Aorta (tissue), 5 donors: ENCODE results near the gene KDM4B. TPM values are rescaled to one million over a fixed set of nuclear protein-coding genes. Genes with fewer than 3 reads are reported as not detected.
"Not testable (repeated sequence)": the region's sequence is repeated elsewhere in the genome, so short reads cannot be mapped to it uniquely, and the experiment has no call there.

Experiments used
- ATAC-seq: fragments of 200-7000 bp; cut with Tn5 transposase; one replicate; pipeline ENCODE4 v1.9.1; 2022; ENCODE audit warnings: moderate library complexity; ENCODE audit not compliant: low FRiP score
- DNase-seq, 2 donors: peaks; one replicate each; pipeline ENCODE4 v3.0.0-alpha.2; 2020
- H3K27ac ChIP-seq, 2 donors: one replicate each; pipeline ENCODE4 v1.5.1; 2013; ENCODE audit warnings: low read length in 2 of 2, mild to moderate bottlenecking in 2 of 2, moderate library complexity in 2 of 2, control low read depth in 1 of 2, inconsistent platforms in 1 of 2, low read depth in 1 of 2
- H3K27me3 ChIP-seq, 2 donors: one replicate each; pipeline ENCODE4 v1.6.1; 2013; ENCODE audit warnings: control low read depth in 1 of 2, low read length in 1 of 2, mild to moderate bottlenecking in 1 of 2, moderate library complexity in 1 of 2; ENCODE audit not compliant: insufficient read depth in 2 of 2, control insufficient read depth in 1 of 2
- H3K36me3 ChIP-seq, 2 donors: one replicate each; pipeline ENCODE4 v1.6.1; 2013; ENCODE audit warnings: control low read depth in 1 of 2, low read length in 1 of 2, mild to moderate bottlenecking in 1 of 2; ENCODE audit not compliant: insufficient read depth in 2 of 2, control insufficient read depth in 1 of 2
- H3K4me1 ChIP-seq, 2 donors: one replicate each; pipeline ENCODE4 v1.6.1; 2013; ENCODE audit warnings: low read length in 2 of 2, control low read depth in 1 of 2, mild to moderate bottlenecking in 1 of 2, moderate library complexity in 1 of 2; ENCODE audit not compliant: insufficient read depth in 2 of 2, control insufficient read depth in 1 of 2
- H3K4me3 ChIP-seq, 2 donors: one replicate each; pipeline ENCODE4 v1.5.1; 2013; ENCODE audit warnings: low read length in 2 of 2, control low read depth in 1 of 2, mild to moderate bottlenecking in 1 of 2
- H3K9me3 ChIP-seq: one replicate; pipeline ENCODE4 v1.6.1; 2013; ENCODE audit warnings: mild to moderate bottlenecking, low read length; ENCODE audit not compliant: control insufficient read depth
- WGBS, 2 donors: extraction: QIAGEN DNeasy Blood & Tissue Kit; methylation state at CpG; one replicate each; pipeline ENCODE4 v1.1.7; 2013; 5-methylcytosine and 5-hydroxymethylcytosine counted together
- intact Hi-C, 2 donors: fragments of 100-400 bp; cut with DNase I; formaldehyde crosslinking; loops; one replicate each; pipeline versions ENCODE4 v1.14.2 to v1.15.0; 2022
- polyA plus RNA-seq, 2 donors: library from polyadenylated mRNA; stranded (reverse); fragments of 200-250 nt; gene quantifications; one replicate each; pipeline ENCODE4 v1.2.3, GENCODE V29; 2013
- total RNA-seq, 2 donors: library from RNA; stranded (reverse); fragmentation: NEBNext Ultra II Directional; extraction: Animal tissue kit (Norgen Biotek cat#: 25700); gene quantifications; one replicate each; pipeline ENCODE4 v1.2.1, GENCODE V29; 2021
- donor health status: healthy with polysubstance abuse.
- donor health status: Bipolar disorder and iron deficiency.
- donor health status: DM: no; HTN: no; CAD: no.
- donor health status: DM: no; HTN: no; CAD: no.
- donor health status: DM: yes; HTN: yes; CAD: no.

Gene KDM4B
- total and polyA plus RNA-seq, 4 donors: 4.4 to 58.1 (median 25.8) TPM

DNA sequence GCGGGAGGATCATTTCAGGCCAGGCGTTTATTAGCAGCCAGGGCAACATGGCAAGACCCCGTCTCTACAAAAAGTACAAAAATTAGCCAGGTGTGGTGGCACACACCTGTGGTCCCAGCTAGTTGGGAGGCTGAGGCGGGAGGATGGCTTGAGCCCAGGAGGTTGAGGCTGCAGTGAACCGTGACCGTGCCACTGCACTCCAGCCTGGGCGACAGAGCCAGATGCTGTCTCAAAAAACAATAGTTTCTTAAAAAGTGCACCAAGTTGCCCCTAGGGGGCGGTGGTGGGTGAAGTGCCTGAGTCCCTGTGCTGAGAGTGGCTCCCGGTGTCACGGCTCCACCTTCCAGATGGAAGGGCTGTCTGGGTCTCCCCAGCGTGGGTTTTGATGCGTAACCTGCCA lies 60.7 kb downstream of the KDM4B start:
- not testable (repeated sequence) for ATAC-seq, H3K4me1 ChIP-seq, H3K27me3 ChIP-seq, H3K9me3 ChIP-seq, H3K4me3 ChIP-seq, H3K27ac ChIP-seq, H3K36me3 ChIP-seq
- 69 to 75% methylated on average over 12 of the region's 12 CpGs for WGBS, 2 donors
- DNase-seq: peak in 1 of 2 donors; percentile 66
- intact Hi-C loops: loop anchor here in 1 of 2 donors (10.0 kb wide), 1 partner anchor 55 kb away; no protein-coding TSS in a partner anchor

DNA sequence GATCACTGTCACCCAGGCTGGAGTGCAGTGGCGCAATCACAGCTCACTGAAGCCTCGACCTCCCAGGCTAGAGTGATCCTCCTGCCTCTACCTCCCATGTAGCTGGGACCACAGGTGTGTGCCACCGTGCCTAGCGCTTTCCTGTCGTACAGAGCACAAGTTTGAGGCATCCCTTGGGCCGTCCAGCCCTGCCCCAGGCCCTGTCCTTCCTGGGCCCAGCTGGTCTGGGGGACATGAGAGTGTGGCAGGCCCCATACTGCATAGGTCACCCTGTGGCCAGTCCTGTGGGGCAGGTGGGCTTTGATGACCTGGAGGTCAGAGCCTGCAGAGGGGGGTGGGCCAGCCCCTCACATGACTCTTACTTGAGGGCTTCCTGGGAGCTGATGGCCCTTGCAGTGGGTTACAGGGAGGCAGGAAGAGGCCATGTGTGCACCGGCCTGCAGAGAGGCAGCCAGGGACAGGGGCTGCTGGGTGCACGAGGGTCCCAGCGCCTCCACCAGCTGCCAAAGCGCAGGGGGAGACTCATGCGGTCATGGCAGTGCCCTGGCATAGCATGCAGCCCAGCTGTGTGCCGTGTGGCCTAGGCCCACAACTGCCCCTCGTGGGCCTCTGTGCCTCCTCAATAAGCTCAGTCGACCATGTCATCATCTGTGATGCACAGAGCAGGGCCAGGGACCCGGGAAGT lies 61.4 kb downstream of the KDM4B start:
- intact Hi-C loops: loop anchor here (2.0 to 10.0 kb wide), 5 partner anchors 118 to 305 kb away; partner anchors contain the start of gene DPP9 (in 1 of the 2)
- Histone ChIP-seq H3K36me3 (no peaks in the 10 kb centered on the region), H3K27ac (no peak overlapping the region), H3K4me1 (no peaks in the 10 kb centered on the region), H3K27me3 (no peaks in the 10 kb centered on the region), H3K4me3 (no peak overlapping the region), H3K9me3 (no peaks in the 10 kb centered on the region)
- 81 to 86% methylated on average over 15 of the region's 15 CpGs for WGBS, 2 donors
- DNase-seq (no peak), ATAC-seq (no peak)

DNA sequence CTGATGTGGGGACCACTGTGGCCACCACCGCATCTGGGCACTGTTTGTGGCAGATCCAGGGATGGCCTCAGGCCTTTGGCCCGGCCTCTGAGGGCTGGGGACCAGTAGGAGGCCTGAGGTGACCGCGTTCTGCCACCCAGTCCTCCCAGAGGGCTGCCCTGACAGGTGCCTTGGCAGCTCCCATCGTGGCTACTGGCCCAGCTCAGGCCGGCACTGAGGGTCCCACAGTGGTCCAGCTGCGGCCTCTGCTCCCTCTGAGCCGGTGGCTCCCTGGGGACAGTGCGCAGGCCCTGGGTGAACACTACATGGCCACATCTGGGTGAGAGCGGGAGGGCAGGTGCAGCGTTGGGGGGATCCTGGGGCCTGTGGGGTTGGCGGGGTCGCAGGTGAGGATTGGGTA lies 61.9 kb downstream of the KDM4B start:
- H3K36me3 ChIP-seq: no peaks in the 10 kb centered on the region
- no peak overlapping the region for H3K4me3 ChIP-seq
- WGBS, 2 donors: 82 to 89% methylated on average over 13 of the region's 13 CpGs
- H3K27ac ChIP-seq: no peak overlapping the region
- intact Hi-C loops: loop anchor here (1.0 to 10.0 kb wide), 6 partner anchors 119 to 306 kb away; partner anchors contain the start of gene DPP9 (in 1 of the 2)
- H3K27me3 ChIP-seq: no peaks in the 10 kb centered on the region
- H3K4me1 ChIP-seq: no peaks in the 10 kb centered on the region
- no peaks in the 10 kb centered on the region for H3K9me3 ChIP-seq
- ATAC-seq: peak; percentile 34
- DNase-seq: no peak

DNA sequence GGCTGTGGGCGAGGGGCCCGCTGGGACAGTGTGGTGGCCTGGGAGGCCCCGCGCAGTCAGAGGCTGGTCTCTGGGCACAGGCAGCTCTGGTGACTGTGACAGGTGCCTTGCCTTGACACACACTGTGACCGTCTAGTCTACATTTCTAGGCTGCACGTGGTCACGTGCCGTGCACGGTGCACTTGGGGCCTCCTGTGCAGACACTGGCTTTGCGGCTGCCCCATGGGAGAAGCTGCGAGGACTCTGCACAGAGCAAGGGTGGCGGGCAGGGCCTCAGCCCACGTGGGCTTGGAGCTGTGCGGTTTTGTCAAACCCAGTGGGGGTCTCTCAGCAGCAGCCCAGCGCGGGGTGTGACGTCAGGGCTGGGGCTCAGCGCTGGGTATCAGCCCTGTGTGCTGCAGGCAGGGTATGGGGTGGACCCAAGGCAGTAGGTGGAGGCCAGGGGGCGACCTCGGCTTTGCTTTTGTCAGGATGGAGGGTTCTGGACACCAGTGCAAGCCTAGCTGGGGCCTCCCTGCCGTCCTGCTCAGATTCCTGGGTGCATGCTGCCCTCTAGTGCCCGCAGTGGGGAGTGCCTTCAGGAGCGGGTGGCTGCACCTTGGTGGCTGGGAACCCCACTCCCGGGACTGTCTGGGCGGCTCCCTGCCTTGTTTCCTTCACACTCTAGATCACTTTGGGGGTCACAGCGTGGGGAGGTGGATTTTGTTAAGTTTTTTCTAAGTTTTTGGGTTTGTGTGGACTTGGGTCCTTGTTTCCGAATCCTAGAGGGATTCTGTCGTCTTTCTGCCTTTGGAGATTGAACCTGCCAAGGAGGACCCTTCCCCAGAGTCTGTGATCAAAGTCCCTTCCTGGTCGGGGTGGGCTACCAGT lies 62.6 kb downstream of the KDM4B start:
- Histone ChIP-seq H3K36me3 (no peaks in the 10 kb centered on the region), H3K27ac (no peak overlapping the region), H3K4me1 (no peaks in the 10 kb centered on the region), H3K27me3 (no peaks in the 10 kb centered on the region), H3K9me3 (no peaks in the 10 kb centered on the region), H3K4me3 (no peak overlapping the region)
- ATAC-seq: peak; percentile 88
- 44% methylated on average over 29 of the region's 29 CpGs for WGBS, 2 donors
- peak; percentile 86 to 95 for DNase-seq
- intact Hi-C loops: loop anchor here (1.0 to 10.0 kb wide), 6 partner anchors 119 to 307 kb away; partner anchors contain the start of gene DPP9 (in 1 of the 2)

DNA sequence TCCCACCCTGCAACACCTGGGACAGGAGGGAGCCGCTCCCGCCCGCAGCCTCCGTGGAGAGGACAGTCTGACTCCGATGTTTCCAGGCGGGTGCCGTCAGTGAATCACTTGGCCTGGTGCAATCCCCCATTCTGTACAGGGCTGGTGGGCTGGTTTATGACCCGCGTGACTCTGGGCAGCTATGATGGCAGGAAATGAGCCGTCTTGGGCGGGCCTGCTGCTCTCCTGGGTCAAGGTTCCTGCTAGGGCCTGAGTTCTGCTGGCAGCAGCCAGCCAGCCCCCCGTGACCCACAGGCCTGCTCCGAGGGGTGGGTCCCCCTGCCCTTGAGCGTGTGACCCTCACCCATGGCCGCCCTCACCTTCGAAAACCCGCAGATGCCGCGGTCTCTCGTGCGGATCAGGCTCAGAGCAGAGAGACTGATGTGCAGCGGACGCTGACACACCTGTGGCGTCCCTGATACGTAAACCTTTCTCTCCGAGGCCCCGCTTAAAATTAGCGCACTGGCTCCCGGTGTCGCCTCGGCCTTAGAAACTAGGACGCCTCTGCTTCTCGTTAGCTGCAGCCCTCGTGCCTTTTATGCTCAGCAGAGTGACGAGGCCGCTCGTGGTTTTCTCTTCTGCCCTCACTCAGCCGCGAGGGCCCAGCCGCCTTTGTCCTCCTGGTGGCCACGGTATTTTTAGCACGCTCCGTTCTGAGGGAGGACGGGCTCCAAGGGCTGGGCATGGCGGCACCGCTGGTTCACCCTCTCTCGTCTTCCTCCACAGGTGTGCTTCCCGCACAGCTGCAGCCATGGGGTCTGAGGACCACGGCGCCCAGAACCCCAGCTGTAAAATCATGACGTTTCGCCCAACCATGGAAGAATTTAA lies 63.4 kb downstream of the KDM4B start:
- H3K36me3 ChIP-seq: no peaks in the 10 kb centered on the region
- DNase-seq (no peak), ATAC-seq (no peak)
- H3K27ac ChIP-seq: no peak overlapping the region
- intact Hi-C loops: loop anchor here (5.0 to 10.0 kb wide), 2 partner anchors 120 to 308 kb away; partner anchors contain the start of gene DPP9 (in 1 of the 2)
- H3K4me3 ChIP-seq: no peak overlapping the region
- WGBS, 2 donors: 88 to 89% methylated on average over 52 of the region's 52 CpGs
- H3K9me3 ChIP-seq: no peaks in the 10 kb centered on the region
- no peaks in the 10 kb centered on the region for H3K4me1 ChIP-seq
- no peaks in the 10 kb centered on the region for H3K27me3 ChIP-seq

DNA sequence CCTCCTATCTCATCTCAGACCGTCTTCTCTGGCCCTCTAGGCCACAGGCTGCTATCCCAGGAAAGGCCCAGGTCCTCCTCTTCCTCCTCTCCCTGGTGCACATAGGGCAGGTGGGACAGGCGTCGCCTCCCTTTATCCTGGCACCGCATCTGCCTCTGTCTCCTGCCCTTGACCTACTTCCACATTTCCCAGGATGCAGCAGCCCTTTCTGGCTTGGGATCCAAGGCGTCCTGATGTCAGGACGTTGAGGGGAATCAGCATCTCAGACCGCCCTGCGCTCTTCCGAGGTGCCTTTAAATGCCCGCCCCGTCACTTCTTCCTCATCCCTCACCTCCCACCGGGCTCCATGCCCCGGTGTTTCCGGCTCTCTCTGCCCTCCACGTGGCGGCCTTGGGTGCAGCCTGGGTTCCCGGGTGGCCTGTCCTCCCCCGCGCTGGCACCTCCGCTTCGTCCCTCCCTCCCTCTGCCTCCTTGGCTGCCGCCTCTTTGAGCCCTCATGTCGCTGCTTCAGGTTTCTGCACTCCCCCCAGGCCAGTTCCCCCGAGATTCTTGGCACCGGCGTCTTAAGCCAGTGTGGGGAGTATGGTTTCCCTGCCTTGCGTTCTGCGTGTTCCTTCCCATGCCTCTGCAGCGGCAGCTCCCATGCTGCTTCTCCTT lies 66.3 kb downstream of the KDM4B start:
- WGBS, 2 donors: 53 to 62% methylated on average over 29 of the region's 29 CpGs
- H3K4me1 ChIP-seq: no peaks in the 10 kb centered on the region
- no peak for DNase-seq
- intact Hi-C loops: loop anchor here in 1 of 2 donors (10.0 kb wide), 1 partner anchor 310 kb away; the partner anchor contains the start of gene DPP9
- no peaks in the 10 kb centered on the region for H3K9me3 ChIP-seq
- no peaks in the 10 kb centered on the region for H3K27me3 ChIP-seq
- H3K36me3 ChIP-seq: peaks cover 0 to 1% of the 10 kb centered on the region in 2 donors
- H3K4me3 ChIP-seq: no peak overlapping the region
- no peak overlapping the region for H3K27ac ChIP-seq
- ATAC-seq: no peak

DNA sequence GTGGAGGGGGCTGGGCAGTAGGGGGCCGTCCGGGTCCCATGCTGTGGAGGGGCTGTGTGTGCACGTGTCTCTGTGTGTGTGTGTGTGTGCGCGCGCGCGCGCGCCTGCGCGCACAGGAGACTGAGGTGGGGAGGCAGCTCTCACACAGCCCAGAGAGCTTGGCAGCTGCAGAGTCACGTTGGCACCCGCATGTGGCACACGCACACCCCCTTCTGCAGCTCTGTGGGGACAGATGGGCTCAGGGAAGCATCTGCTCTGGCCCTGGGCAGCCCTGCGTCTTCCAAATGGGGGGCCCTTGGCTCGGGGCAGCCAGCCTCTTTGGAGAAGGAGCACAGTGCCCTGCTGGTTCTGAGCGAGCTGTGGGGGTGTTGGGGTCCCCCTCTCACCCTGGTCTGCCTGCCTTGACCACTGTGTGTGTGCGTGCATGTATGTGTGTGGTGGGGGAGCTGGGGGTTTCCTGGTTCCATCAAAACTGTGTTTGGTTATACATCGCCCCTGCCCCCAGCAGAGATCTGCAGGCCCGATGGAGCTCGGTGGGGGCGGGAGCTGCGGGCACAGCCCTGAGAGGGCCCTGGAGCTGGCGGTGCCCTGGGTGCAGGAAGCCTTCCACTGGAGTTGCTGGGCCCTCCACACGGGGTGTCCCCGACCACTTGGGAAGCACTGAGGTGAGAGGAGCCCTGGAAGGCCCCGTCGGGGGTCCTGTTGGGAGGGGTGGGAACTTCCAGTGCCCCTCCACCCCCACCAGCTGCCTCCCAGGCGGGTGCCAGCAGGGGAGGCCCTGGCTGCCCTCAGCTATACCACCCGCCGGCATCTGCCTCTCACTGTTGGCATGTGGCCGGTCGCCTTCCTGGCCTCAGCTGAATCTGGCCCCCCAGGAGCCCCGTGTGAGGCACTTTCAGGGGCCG lies 67.1 kb downstream of the KDM4B start:
- Histone ChIP-seq H3K9me3 (no peaks in the 10 kb centered on the region), H3K27me3 (no peaks in the 10 kb centered on the region), H3K4me1 (no peaks in the 10 kb centered on the region), H3K4me3 (no peak overlapping the region), H3K27ac (no peak overlapping the region), H3K36me3 (peaks cover 0 to 4% of the 10 kb centered on the region in 2 donors)
- 63 to 69% methylated on average over 25 to 36 of the region's 36 CpGs for WGBS, 2 donors
- intact Hi-C loops: loop anchor here in 1 of 2 donors (10.0 kb wide), 1 partner anchor 311 kb away; the partner anchor contains the start of gene DPP9
- no peak for DNase-seq
- ATAC-seq: no peak
